GM18507 (cell line): Measurements from ENCODE around the gene SERPINB4.
"Not testable (repeated sequence)": the region's sequence is repeated elsewhere in the genome, so short reads cannot be mapped to it uniquely, and the experiment has no call there.

Source experiments
- DNase-seq: peaks from one replicate; pipeline ENCODE4 v3.0.0; 2011; ENCODE audit warnings: low read depth; ENCODE audit not compliant: insufficient read length; ENCODE audit errors: extremely low spot score
- FAIRE-seq: peaks from 2 replicates; lab custom pipeline; 2011; peaks lifted over from hg19 to GRCh38; lab: Jason Lieb, UNC

Gene SERPINB4

GRCh38 chr18:63644142-63644541 lies at the start of gene SERPINB4:
Gene SERPINB4, minus strand, starts transcription at chr18:63644256. Its CDS starts 679 bp downstream, at chr18:63643577.
- DNase-seq, FAIRE-seq: not testable (repeated sequence)

GRCh38 chr18:63689064-63689463 lies 45.0 kb upstream of the SERPINB4 start:
- no peak for DNase-seq
- FAIRE-seq, result no peak

GRCh38 chr18:63686871-63687270 lies 42.8 kb upstream of the SERPINB4 start:
- FAIRE-seq (no peak), DNase-seq (no peak)

GRCh38 chr18:63684718-63685117 lies 40.7 kb upstream of the SERPINB4 start:
- no peak for FAIRE-seq

GRCh38 chr18:63683890-63684289 lies 39.8 kb upstream of the SERPINB4 start:
- no peak for DNase-seq
- no peak for FAIRE-seq

More at GRCh38 chr18:63684718-63685117, 40.7 kb upstream of the SERPINB4 start:
- DNase-seq, result no peak

- DNase-seq (no peak), FAIRE-seq (no peak)
These were observed 39.1 kb upstream of the SERPINB4 start for GRCh38 chr18:63683152-63683551.

GRCh38 chr18:63681449-63682340 lies 37.6 kb upstream of the SERPINB4 start:
- FAIRE-seq (no peak), DNase-seq (no peak)

- no peak for DNase-seq
- no peak for FAIRE-seq
These were observed 36.0 kb upstream of the SERPINB4 start for GRCh38 chr18:63679820-63680606.

- FAIRE-seq (no peak), DNase-seq (no peak)
These were observed 33.6 kb upstream of the SERPINB4 start for GRCh38 chr18:63677500-63678225.

GRCh38 chr18:63676526-63677323 lies 32.7 kb upstream of the SERPINB4 start:
- DNase-seq (no peak), FAIRE-seq (no peak)

- DNase-seq (no peak), FAIRE-seq (no peak)
These were observed 20.5 kb upstream of the SERPINB4 start for GRCh38 chr18:63664571-63664970.

GRCh38 chr18:63661750-63662149 lies 17.7 kb upstream of the SERPINB4 start, which contains the start of gene SERPINB3:
Gene SERPINB3, minus strand, starts transcription at chr18:63661893. Its CDS starts 677 bp downstream, at chr18:63661216.
- not testable (repeated sequence) for DNase-seq, FAIRE-seq

- not testable (repeated sequence) for FAIRE-seq, DNase-seq
These were observed 14.9 kb upstream of the SERPINB4 start for GRCh38 chr18:63658920-63659319.

GRCh38 chr18:63650271-63650670 lies 6.2 kb upstream of the SERPINB4 start:
- not testable (repeated sequence) for DNase-seq, FAIRE-seq

- DNase-seq, result no peak
- FAIRE-seq, result no peak
These were observed 4.2 kb upstream of the SERPINB4 start for GRCh38 chr18:63648241-63648640.

GRCh38 chr18:63646936-63647335 lies 2.9 kb upstream of the SERPINB4 start:
- FAIRE-seq (no peak), DNase-seq (no peak)

- DNase-seq, result not testable (repeated sequence)
- FAIRE-seq, result peak; percentile 12
These were observed 638 bp upstream of the SERPINB4 start for GRCh38 chr18:63644694-63645093.

- FAIRE-seq, DNase-seq: not testable (repeated sequence)
These were observed 1.2 kb downstream of the SERPINB4 start for GRCh38 chr18:63642668-63643356.
